Omental fat pad (tissue), 4 donors: Measurements from ENCODE around the gene PRL. TPM values are rescaled to one million over a fixed set of nuclear protein-coding genes. Genes with fewer than 3 reads are reported as not detected.

Experiments used
- ATAC-seq: fragments of 150-250 bp; one replicate; pipeline ENCODE4 v1.9.1; 2016; ENCODE audit warnings: mild to moderate bottlenecking, moderate library complexity; ENCODE audit not compliant: low FRiP score
- DNase-seq: peaks from one replicate; pipeline ENCODE4 v3.0.0-alpha.2; 2019; ENCODE audit warnings: low spot score
- total RNA-seq, 4 donors: library from RNA; depleted of rRNA; stranded (reverse); fragments of >200 nt; gene quantifications; one replicate each; pipeline ENCODE4 v1.1.0, GENCODE V29; 2016
- TF ChIP-seq, protein P1 (sequence below), 3 donors: fragments of 450-650 bp; IDR thresholded peaks; one replicate each; pipeline ENCODE4 v1.5.1; 2016 to 2017; ENCODE audit warnings: antibody characterized with exemption in 3 of 3, mild to moderate bottlenecking in 3 of 3, moderate library complexity in 2 of 3

The PRL gene
- not detected for total RNA-seq

DNA sequence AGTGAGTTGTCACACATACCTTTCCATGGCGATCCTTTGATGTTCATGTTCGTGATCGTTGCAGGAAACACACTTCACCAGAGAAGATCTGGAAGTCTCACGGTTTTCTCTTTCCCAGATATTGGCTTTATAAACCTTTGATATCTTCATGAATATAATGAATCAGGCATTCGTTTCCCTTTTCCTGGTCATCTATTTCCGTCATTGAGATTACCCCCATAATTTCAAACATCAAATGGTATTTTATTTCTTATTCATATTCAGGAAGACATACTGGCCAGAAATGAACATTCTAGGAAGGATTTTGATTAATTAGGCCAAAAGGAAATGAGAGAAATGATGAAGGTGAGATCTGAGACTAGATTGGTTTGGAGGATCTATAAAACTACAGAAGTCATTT, at the start of gene PRL:
PRL (minus strand) TSS at position 101 of the 400 bp plus-strand sequence; CDS start at position 47, 54 bp downstream.
- ATAC-seq (no peak), DNase-seq (no peak)
- TF ChIP-seq, protein P1, sequence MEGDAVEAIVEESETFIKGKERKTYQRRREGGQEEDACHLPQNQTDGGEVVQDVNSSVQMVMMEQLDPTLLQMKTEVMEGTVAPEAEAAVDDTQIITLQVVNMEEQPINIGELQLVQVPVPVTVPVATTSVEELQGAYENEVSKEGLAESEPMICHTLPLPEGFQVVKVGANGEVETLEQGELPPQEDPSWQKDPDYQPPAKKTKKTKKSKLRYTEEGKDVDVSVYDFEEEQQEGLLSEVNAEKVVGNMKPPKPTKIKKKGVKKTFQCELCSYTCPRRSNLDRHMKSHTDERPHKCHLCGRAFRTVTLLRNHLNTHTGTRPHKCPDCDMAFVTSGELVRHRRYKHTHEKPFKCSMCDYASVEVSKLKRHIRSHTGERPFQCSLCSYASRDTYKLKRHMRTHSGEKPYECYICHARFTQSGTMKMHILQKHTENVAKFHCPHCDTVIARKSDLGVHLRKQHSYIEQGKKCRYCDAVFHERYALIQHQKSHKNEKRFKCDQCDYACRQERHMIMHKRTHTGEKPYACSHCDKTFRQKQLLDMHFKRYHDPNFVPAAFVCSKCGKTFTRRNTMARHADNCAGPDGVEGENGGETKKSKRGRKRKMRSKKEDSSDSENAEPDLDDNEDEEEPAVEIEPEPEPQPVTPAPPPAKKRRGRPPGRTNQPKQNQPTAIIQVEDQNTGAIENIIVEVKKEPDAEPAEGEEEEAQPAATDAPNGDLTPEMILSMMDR (IDR thresholded peaks at IDR 0.05), result no peak

DNA sequence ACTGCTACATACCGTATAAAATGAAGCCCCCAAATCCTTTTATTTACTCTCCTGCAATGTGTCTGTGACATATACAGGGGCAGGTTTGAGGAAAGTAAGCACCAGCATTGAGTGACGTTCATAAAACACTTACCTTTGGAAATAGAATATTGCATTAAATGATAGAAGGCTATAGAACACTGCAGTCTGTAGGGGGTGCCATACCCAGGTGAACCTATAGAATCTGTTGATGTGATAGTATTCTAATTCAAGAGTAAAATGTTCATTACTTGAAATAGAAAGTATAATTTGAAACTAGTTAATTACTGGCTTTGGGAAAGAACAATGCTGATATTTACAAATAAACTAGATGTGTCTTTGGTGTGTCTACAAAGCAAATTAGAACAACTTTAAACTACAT, 47.0 kb upstream of the PRL start:
- TF ChIP-seq, protein P1 (IDR thresholded peaks at IDR 0.05), result no peak
- no peak for ATAC-seq
- DNase-seq, result no peak

DNA sequence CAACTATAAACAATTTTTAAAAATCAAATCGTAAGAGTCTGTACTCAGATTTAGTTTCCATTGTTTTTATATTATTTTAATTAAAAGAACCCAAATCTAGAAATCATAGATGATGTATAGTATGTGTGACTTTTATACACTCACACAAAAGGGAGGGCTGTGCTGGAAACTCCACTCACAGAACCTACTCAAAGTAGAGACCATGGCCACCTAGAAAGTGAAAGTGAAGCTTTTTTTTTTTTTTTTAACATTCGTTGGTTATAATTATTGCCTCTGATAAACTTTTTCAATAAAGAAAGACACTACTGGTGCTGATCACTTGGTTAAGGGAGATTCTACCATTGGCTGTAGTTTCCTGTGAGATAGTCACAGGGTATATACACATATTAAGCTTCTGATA, 37.9 kb upstream of the PRL start:
- TF ChIP-seq, protein P1 (IDR thresholded peaks at IDR 0.05), result no peak
- no peak for ATAC-seq

DNA sequence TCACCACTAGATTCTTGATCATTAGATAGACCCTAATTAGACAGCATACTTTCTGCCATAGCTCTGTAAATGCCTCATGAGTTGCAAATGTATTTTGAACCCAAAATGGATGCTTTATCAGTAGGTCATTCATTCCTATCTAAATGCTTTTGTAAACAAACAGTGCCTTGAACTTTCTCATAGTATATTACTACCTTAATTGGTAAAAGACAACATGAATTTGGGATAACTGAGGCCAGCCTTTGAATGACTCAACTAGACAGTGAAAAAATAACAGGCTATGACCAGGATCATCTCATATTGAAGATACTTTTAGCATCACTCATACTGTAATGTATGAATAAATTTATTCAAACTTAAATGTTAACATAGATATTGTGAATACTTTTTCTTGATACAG, 37.0 kb upstream of the PRL start:
- TF ChIP-seq, protein P1 (IDR thresholded peaks at IDR 0.05), result no peak
- DNase-seq, result no peak
- no peak for ATAC-seq

More for the DNA sequence above, 37.9 kb upstream of the PRL start:
- no peak for DNase-seq

DNA sequence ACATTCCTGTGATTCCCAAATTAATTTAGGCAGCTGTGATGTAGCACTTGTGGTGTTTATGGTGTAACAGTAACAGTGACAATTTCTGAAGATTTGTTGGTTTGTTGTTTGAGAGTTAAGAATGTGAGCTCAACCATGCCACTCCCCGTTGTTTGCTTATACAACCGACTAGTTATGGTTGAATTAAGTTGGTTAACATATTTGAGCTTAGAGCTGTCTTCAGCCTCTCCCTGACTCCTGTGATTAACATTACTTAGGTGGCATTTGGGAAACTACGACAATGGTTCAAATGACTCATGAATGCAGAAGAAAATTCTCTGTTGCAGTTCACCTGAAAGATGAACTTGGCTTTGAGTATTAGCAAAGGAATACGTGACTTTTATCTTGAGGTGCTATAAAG, 35.9 kb upstream of the PRL start:
- no peak for DNase-seq
- TF ChIP-seq, protein P1 (IDR thresholded peaks at IDR 0.05), result no peak
- no peak for ATAC-seq

DNA sequence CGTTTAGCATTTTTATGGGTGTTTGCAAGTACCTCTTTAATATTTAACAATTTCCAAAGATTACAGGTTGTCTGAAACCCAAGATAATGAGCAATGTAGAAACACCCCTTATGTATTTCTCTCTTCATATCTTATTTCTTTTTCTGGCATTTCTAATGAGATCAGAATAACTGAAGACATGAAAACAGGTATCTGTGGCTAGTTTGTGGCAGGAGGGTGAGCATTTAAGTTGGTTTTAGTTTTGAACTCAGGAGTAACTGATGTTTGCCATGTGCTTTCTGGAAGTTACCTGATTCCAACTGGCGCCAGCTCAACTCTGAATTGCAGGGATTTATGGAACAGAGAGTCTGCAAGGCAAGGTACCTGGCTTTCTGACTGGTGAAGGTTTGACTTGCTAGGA, 35.4 kb upstream of the PRL start:
- TF ChIP-seq, protein P1 (IDR thresholded peaks at IDR 0.05), result no peak
- DNase-seq, result no peak
- ATAC-seq, result no peak

DNA sequence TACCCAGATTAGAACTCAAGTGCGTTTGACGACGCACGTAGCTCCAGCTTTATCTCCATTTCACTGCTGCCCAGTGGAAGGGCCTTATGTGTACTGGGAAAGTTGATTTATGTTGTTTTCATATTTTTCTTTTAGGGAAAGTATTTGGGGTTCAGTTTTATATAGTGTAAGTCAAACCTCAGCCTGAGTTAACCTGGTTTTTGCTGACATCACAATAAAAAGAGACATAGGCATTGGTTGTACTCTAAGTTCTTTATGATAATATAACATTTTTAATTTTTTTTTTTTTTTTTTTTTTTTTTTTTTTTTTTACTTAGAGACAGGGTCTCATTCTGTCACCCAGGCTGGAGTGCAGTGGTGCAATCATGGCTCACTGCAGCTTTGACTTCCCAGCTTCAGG, 34.1 kb upstream of the PRL start:
- DNase-seq (no peak), ATAC-seq (no peak)
- TF ChIP-seq, protein P1 (IDR thresholded peaks at IDR 0.05), result no peak
